ENCODE data around the gene SFXN3. TPM values are rescaled to one million over a fixed set of nuclear protein-coding genes. Genes with fewer than 3 reads are reported as not detected.
A peak's percentile ranks its signal among the peaks of the same experiment; 100 is the strongest.

SFXN3 gene
- total and polyA plus RNA-seq, 2 experiments from 2014 or later, result 0.68 to 3.8 TPM

DNA sequence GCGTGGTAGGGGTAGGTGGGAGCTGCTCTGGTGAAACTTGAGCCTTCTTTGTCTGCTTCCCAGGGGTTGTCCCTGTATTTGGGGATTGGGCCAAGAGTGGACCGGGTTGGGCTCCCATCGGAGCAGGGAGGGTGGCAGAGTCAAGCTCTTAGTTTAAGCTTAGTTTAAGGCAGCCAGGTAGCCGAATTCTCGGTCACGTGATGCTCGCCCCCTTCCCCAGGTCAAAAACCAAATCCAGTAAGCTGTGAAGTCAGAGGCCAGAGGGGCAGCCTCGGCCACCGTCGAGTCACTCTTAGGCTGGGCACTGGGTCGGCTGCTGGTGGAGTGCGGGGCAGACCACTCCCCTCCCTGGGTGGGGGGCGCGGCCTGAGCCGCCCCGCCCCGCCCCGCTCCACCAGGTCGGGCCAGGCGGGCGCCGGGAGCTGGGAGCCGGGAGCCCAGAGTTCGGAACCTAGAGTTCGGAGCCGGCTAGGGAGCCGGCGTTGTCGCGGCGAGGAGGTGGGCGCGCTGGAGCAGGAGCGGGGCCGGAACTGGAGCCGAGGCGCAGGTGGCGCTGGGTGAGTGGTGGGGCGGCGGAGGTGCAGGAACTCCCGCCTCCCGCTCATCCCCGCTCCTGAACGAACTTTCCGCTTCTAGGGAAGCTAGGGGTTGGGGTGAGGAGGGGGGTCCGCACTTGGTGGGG lies 34.2 kb upstream of the SFXN3 start (continued):
- TF ChIP-seq, protein P1, sequence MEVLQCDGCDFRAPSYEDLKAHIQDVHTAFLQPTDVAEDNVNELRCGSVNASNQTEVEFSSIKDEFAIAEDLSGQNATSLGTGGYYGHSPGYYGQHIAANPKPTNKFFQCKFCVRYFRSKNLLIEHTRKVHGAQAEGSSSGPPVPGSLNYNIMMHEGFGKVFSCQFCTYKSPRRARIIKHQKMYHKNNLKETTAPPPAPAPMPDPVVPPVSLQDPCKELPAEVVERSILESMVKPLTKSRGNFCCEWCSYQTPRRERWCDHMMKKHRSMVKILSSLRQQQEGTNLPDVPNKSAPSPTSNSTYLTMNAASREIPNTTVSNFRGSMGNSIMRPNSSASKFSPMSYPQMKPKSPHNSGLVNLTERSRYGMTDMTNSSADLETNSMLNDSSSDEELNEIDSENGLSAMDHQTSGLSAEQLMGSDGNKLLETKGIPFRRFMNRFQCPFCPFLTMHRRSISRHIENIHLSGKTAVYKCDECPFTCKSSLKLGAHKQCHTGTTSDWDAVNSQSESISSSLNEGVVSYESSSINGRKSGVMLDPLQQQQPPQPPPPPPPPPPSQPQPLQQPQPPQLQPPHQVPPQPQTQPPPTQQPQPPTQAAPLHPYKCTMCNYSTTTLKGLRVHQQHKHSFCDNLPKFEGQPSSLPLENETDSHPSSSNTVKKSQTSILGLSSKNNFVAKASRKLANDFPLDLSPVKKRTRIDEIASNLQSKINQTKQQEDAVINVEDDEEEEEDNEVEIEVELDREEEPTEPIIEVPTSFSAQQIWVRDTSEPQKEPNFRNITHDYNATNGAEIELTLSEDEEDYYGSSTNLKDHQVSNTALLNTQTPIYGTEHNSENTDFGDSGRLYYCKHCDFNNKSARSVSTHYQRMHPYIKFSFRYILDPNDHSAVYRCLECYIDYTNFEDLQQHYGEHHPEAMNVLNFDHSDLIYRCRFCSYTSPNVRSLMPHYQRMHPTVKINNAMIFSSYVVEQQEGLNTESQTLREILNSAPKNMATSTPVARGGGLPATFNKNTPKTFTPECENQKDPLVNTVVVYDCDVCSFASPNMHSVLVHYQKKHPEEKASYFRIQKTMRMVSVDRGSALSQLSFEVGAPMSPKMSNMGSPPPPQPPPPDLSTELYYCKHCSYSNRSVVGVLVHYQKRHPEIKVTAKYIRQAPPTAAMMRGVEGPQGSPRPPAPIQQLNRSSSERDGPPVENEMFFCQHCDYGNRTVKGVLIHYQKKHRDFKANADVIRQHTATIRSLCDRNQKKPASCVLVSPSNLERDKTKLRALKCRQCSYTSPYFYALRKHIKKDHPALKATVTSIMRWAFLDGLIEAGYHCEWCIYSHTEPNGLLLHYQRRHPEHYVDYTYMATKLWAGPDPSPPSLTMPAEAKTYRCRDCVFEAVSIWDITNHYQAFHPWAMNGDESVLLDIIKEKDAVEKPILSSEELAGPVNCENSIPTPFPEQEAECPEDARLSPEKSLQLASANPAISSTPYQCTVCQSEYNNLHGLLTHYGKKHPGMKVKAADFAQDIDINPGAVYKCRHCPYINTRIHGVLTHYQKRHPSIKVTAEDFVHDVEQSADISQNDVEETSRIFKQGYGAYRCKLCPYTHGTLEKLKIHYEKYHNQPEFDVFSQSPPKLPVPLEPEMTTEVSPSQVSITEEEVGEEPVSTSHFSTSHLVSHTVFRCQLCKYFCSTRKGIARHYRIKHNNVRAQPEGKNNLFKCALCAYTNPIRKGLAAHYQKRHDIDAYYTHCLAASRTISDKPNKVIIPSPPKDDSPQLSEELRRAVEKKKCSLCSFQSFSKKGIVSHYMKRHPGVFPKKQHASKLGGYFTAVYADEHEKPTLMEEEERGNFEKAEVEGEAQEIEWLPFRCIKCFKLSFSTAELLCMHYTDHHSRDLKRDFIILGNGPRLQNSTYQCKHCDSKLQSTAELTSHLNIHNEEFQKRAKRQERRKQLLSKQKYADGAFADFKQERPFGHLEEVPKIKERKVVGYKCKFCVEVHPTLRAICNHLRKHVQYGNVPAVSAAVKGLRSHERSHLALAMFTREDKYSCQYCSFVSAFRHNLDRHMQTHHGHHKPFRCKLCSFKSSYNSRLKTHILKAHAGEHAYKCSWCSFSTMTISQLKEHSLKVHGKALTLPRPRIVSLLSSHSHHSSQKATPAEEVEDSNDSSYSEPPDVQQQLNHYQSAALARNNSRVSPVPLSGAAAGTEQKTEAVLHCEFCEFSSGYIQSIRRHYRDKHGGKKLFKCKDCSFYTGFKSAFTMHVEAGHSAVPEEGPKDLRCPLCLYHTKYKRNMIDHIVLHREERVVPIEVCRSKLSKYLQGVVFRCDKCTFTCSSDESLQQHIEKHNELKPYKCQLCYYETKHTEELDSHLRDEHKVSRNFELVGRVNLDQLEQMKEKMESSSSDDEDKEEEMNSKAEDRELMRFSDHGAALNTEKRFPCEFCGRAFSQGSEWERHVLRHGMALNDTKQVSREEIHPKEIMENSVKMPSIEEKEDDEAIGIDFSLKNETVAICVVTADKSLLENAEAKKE (CRISPR knock-in tag; IDR thresholded peaks at IDR 0.05), result no peak

GRCh38 chr10:100997360-100998182 lies 33.5 kb upstream of the SFXN3 start:
- no peaks in the 10 kb centered on the region for H3K9me2 ChIP-seq (ENCODE audit: insufficient read depth)
- H3K4me2 ChIP-seq, result peak overlapping the region; percentile 97
- H3F3A ChIP-seq (replicated peaks; ENCODE audit: low read depth), result peaks cover 33% of the 10 kb centered on the region
- H3K4me3 ChIP-seq, result peak overlapping the region; percentile 90
- Mint-ChIP-seq H3K27ac (peak overlapping the region; percentile 96), H3K4me3 (peak overlapping the region; percentile 76), H3K36me3 (ENCODE audit: low read depth) (peaks cover 26% of the 10 kb centered on the region), H3K9me3 (no peaks in the 10 kb centered on the region; the same call in 2 of the 3 replicates), H3K27me3 (ENCODE audit: insufficient read depth, low read depth, poor library complexity) (peaks cover 28% of the 10 kb centered on the region), H3K4me1 (peaks cover 42% of the 10 kb centered on the region)
- H3K27ac ChIP-seq (ENCODE audit: low read depth), result peak overlapping the region; percentile 95
- peak; percentile 59 for ATAC-seq
- DNase-seq (ENCODE audit: low spot score), result peak; percentile 92
- H3K79me2 ChIP-seq (replicated peaks; ENCODE audit: insufficient read depth), result peaks cover 22% of the 10 kb centered on the region
- peaks cover 36% of the 10 kb centered on the region for H3K4me1 ChIP-seq (ENCODE audit: insufficient read depth)
- peaks cover 16% of the 10 kb centered on the region for H3K36me3 ChIP-seq (ENCODE audit: insufficient read depth)
- H4K20me1 ChIP-seq (replicated peaks; ENCODE audit: insufficient read depth), result no peaks in the 10 kb centered on the region; the same call in 1 of the 2 replicates
- H2AFZ ChIP-seq, result peak overlapping the region; percentile 90
- TF ChIP-seq CREB1 (CRISPR knock-in tag; IDR thresholded peaks at IDR 0.05; ENCODE audit: low read depth) (peak; percentile 27; the same call in 1 of the 2 replicates), EZH2 (IDR thresholded peaks at IDR 0.05; ENCODE audit: low read depth, unreplicated experiment) (no peak), POLR2AphosphoS5 (IDR thresholded peaks at IDR 0.05; ENCODE audit: low read depth) (no peak; the same call in 1 of the 2 replicates), REST (IDR thresholded peaks at IDR 0.05; ENCODE audit: unreplicated experiment) (no peak), NANOG (IDR thresholded peaks at IDR 0.05; ENCODE audit: borderline replicate concordance) (no peak)
- TF ChIP-seq, protein P2, sequence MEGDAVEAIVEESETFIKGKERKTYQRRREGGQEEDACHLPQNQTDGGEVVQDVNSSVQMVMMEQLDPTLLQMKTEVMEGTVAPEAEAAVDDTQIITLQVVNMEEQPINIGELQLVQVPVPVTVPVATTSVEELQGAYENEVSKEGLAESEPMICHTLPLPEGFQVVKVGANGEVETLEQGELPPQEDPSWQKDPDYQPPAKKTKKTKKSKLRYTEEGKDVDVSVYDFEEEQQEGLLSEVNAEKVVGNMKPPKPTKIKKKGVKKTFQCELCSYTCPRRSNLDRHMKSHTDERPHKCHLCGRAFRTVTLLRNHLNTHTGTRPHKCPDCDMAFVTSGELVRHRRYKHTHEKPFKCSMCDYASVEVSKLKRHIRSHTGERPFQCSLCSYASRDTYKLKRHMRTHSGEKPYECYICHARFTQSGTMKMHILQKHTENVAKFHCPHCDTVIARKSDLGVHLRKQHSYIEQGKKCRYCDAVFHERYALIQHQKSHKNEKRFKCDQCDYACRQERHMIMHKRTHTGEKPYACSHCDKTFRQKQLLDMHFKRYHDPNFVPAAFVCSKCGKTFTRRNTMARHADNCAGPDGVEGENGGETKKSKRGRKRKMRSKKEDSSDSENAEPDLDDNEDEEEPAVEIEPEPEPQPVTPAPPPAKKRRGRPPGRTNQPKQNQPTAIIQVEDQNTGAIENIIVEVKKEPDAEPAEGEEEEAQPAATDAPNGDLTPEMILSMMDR (conservative IDR thresholded peaks at IDR 0.05; ENCODE audit: low read depth in 2 of 2), result peak; percentile 76 to 82
- no peaks in the 10 kb centered on the region for H3K27me3 ChIP-seq (ENCODE audit: insufficient read depth)
